ENCODE measurements around the gene CTNNA2.

CTNNA2 gene

DNA sequence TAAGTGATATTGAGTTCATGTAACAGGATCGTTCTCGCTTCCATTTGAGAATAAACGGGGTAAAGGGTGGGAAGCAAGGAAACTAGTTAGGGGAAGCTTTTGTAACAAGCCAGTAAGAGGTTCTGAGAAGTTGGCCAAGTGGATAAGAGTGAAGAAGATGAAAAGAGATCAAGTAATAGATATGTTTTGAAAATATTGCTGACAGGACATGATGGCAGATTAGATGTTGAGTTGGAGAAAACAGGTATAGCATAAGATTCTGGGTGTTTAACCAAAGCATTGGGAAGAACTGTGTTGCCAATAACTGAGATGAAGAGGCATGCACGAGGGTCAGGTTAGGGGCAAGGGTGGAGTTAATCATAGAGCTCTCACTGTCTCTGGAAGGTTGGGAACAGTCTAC, 1121.7 kb downstream of the CTNNA2 start:
- DNase-seq (ENCODE audit: low read depth in 1 of 2, low spot score in 1 of 2): no peak

DNA sequence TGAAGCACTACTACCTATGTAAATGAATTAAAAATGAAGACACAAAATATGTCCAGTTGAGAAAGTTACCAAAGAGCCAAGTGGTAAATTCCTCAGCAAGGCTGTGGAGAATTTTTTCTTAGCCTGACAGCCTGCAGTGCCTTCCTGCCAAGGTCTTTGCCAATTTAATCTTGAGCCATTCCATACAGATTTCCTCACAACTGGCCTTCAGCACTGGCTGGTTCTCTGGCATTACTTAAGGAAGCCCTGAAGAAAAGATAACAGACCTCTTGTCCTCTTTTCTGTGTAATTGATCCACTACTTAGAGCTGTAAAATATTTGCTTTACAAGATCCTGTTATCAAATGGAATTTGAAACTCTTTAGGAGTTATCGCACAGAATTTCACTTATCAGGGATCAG, 1125.9 kb downstream of the CTNNA2 start:
- no peak for DNase-seq (ENCODE audit: low read depth in 1 of 2, low spot score in 1 of 2)

DNA sequence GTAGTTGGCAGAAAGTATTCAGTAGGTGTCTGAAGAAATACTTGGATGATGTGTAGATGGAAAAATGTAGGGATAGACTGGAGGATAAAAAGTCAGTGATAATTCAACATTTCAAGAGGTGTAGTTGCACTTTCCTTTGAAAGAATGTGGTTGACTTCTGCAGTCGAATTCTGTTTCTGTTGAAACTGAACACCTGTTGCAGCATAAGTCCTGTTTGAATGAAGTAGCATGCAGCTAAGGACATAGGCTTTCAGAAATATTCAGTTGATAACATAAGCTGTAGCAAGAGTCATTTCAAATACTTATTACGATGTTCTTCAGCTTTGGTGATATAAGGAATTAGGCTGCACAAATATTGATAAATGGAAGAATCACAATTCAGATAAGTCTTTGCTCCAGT, 1129.6 kb downstream of the CTNNA2 start:
- DNase-seq (ENCODE audit: low read depth in 1 of 2, low spot score in 1 of 2): no peak

DNA sequence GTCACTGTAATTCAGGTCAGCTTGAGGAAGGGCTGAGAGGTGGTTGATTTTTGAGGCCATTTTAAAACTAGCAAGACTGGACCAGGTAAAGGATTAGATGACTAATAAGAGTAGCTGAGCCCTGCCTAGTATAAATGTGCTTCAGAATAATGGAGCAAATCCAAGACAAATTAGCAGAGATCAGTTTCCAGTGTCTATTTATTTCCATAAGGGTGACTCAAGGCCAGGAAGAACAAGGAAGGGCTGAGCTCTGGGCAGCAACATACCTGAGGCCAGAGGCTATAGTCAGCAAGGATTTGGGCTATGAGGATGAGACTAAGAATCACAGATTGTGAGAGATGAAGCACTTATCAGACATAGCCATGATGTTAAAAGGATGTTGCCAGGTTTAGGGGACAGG, 1130.7 kb downstream of the CTNNA2 start:
- DNase-seq (ENCODE audit: low read depth in 1 of 2, low spot score in 1 of 2): no peak

DNA sequence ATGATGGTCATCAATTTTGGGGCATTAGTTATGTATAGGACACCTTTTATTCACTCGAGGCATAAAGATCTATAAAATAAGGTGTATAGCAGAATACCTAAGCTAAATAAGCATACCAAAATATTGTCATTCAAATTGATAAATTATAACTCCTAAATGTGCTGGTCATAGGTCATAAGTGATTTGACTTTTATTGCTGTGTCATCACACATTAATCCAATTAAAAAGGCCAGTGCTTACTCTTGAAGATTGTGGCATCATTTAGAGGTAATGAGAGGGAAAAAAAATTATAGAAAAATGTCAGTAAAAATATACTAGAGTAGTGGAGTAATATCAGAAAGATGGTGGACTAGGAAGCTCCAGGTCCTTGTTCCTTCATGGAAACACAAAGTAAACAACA, 1138.6 kb downstream of the CTNNA2 start:
- DNase-seq (ENCODE audit: low read depth in 1 of 2, low spot score in 1 of 2): no peak

DNA sequence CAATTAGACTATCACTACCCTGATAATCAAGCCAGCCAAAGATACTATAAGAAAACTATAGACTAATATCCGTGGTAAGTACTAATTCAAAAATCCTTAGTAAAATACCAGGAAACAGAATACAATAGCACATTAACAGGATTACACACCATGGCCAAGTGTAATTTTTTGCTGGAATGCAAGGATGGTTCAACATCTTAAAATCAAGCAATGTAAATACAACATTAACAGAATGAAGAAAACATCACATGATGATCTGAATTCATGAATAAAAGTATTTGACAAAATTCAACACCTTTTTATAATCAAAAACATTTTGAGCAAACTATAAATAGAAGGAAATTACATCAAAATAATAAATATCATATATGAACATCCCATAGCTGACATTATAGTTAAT, 1142.4 kb downstream of the CTNNA2 start:
- no peak for DNase-seq (ENCODE audit: low read depth in 1 of 2, low spot score in 1 of 2)

DNA sequence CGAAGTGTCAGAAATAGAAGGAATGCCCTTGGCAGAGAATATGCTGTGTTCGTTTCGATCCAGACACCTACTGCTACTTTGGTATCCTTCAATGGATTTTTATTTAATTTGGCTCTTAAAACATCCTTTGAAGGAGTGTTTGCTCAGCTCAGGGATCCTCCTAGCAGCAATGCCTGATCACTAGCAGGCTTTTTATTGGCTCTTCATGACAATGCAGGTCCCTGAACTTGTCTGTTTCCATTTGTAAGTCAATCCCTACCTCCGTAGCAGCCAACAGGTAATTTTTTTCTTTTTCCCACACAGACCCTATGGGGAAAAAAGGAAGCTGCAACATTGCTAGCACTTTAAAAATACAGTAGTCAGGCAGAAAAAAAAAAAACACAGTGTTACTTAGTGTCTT, 1157.9 kb downstream of the CTNNA2 start:
- DNase-seq (ENCODE audit: low read depth in 1 of 2, low spot score in 1 of 2): no peak

DNA sequence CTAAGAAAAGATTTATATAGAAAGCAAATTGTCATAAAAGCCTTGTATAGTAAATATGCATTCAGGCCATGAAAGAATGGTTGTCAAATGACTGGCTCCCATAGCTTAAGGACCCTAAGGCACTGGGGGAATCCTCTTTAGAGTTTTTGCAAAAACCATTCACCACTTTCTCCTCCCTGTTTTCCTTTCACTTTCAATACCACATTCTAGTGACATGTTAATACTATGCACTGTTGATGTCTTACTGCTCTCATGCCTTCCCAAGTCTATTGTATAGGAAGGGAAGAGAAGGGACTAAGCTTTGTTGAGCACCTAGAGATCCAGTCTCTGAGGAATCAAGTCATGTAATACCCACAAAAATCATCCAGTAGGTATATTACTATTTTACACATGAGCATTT, 1174.7 kb downstream of the CTNNA2 start:
- DNase-seq (ENCODE audit: low read depth in 1 of 2, low spot score in 1 of 2): no peak

DNA sequence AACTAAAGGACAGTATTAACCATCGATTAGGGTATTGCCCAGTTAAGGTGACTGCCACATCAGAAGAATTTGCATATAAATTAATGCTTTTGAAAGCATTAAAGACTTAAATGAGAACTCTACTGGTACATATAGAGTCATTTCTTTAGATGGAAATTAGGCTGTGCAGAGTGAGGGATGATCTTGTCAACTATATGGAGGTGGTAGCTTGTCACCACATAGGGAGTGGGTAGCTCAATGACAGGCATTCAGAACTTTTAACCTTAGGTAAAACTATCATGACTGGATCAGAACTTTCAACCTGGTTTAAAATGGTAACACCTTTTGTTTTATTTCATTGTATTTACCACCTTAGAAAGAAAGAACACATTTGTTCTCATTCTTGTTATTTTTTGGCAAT, 1176.3 kb downstream of the CTNNA2 start:
- DNase-seq (ENCODE audit: low read depth in 1 of 2, low spot score in 1 of 2): no peak
